ENCODE measurements around the gene PARP16. TPM values are rescaled to one million over a fixed set of nuclear protein-coding genes. Genes with fewer than 3 reads are reported as not detected.

PARP16 gene
- total and polyA plus RNA-seq, 2 experiments from 2014 or later, result 3.6 to 4.1 TPM

GRCh38 chr15:65275104-65275727 lies 11.5 kb downstream of the PARP16 start:
- H3F3A ChIP-seq (replicated peaks; ENCODE audit: low read depth), result no peaks in the 10 kb centered on the region
- no peaks in the 10 kb centered on the region for H3K36me3 Mint-ChIP-seq (ENCODE audit: low read depth)
- H3K4me3 ChIP-seq, result no peak overlapping the region
- no peak for ATAC-seq
- H3K27me3 Mint-ChIP-seq (ENCODE audit: insufficient read depth, low read depth, poor library complexity), result no peaks in the 10 kb centered on the region
- no peaks in the 10 kb centered on the region for H3K27me3 ChIP-seq (ENCODE audit: insufficient read depth)
- H2AFZ ChIP-seq, result no peak overlapping the region
- H3K27ac ChIP-seq (ENCODE audit: low read depth), result no peak overlapping the region
- no peaks in the 10 kb centered on the region for H3K79me2 ChIP-seq (replicated peaks; ENCODE audit: insufficient read depth)
- H4K20me1 ChIP-seq (replicated peaks; ENCODE audit: insufficient read depth), result no peaks in the 10 kb centered on the region
- no peaks in the 10 kb centered on the region; the same call in 2 of the 3 replicates for H3K4me1 Mint-ChIP-seq
- no peak for DNase-seq (ENCODE audit: low spot score)
- no peaks in the 10 kb centered on the region for H3K4me1 ChIP-seq (ENCODE audit: insufficient read depth)
- H3K9me3 Mint-ChIP-seq, result no peaks in the 10 kb centered on the region
- H3K36me3 ChIP-seq (ENCODE audit: insufficient read depth), result no peaks in the 10 kb centered on the region
- H3K9me2 ChIP-seq (ENCODE audit: insufficient read depth), result no peaks in the 10 kb centered on the region
- no peak overlapping the region for H3K27ac Mint-ChIP-seq
- no peak for TF ChIP-seq NANOG (IDR thresholded peaks at IDR 0.05; ENCODE audit: borderline replicate concordance)
- TF ChIP-seq, protein P1, sequence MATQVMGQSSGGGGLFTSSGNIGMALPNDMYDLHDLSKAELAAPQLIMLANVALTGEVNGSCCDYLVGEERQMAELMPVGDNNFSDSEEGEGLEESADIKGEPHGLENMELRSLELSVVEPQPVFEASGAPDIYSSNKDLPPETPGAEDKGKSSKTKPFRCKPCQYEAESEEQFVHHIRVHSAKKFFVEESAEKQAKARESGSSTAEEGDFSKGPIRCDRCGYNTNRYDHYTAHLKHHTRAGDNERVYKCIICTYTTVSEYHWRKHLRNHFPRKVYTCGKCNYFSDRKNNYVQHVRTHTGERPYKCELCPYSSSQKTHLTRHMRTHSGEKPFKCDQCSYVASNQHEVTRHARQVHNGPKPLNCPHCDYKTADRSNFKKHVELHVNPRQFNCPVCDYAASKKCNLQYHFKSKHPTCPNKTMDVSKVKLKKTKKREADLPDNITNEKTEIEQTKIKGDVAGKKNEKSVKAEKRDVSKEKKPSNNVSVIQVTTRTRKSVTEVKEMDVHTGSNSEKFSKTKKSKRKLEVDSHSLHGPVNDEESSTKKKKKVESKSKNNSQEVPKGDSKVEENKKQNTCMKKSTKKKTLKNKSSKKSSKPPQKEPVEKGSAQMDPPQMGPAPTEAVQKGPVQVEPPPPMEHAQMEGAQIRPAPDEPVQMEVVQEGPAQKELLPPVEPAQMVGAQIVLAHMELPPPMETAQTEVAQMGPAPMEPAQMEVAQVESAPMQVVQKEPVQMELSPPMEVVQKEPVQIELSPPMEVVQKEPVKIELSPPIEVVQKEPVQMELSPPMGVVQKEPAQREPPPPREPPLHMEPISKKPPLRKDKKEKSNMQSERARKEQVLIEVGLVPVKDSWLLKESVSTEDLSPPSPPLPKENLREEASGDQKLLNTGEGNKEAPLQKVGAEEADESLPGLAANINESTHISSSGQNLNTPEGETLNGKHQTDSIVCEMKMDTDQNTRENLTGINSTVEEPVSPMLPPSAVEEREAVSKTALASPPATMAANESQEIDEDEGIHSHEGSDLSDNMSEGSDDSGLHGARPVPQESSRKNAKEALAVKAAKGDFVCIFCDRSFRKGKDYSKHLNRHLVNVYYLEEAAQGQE (IDR thresholded peaks at IDR 0.05; ENCODE audit: unreplicated experiment), result no peak
- TF ChIP-seq ZNF462 (CRISPR knock-in tag; IDR thresholded peaks at IDR 0.05), result no peak
- no peak for TF ChIP-seq CTCF (conservative IDR thresholded peaks at IDR 0.05; ENCODE audit: low read depth in 2 of 2)
- TF ChIP-seq STAT1 (IDR thresholded peaks at IDR 0.05; ENCODE audit: unreplicated experiment), result no peak
- no peak for TF ChIP-seq CREB1 (CRISPR knock-in tag; IDR thresholded peaks at IDR 0.05; ENCODE audit: low read depth)
- no peak for TF ChIP-seq JUNB (IDR thresholded peaks at IDR 0.05; ENCODE audit: unreplicated experiment)
- TF ChIP-seq ETS1 (IDR thresholded peaks at IDR 0.05), result no peak
- TF ChIP-seq EZH2 (IDR thresholded peaks at IDR 0.05; ENCODE audit: low read depth, unreplicated experiment), result no peak
- no peak for TF ChIP-seq ZNF114 (CRISPR knock-in tag; IDR thresholded peaks at IDR 0.05)
- no peak for TF ChIP-seq POLR2AphosphoS5 (IDR thresholded peaks at IDR 0.05; ENCODE audit: low read depth)
- TF ChIP-seq ZNF331 (CRISPR knock-in tag; IDR thresholded peaks at IDR 0.05; ENCODE audit: low read depth), result no peak
- no peak for TF ChIP-seq EZH2phosphoT487 (IDR thresholded peaks at IDR 0.05; ENCODE audit: unreplicated experiment)
- H3K4me3 Mint-ChIP-seq, result no peak overlapping the region
- no peak overlapping the region for H3K4me2 ChIP-seq
